T-helper 2 cell treated with Interferon-gamma antibody and Interleukin-4, amounts not matched to agents 5 μg/mL and 100 μg/mL, for 36 hours (primary cell): ENCODE data around the gene FBN2.

ENCODE experiments used
- DNase-seq: peaks from one replicate; pipeline ENCODE4 v3.0.0; 2021; ENCODE audit warnings: low spot score
- H3K27ac Mint-ChIP-seq: one replicate; pipeline ENCODE4 v1.8.0; 2021; ENCODE audit warnings: mild to moderate bottlenecking, mixed read lengths
- H3K27me3 Mint-ChIP-seq: one replicate; pipeline ENCODE4 v1.8.0; 2021; ENCODE audit warnings: low read depth, mixed read lengths
- H3K36me3 Mint-ChIP-seq: one replicate; pipeline ENCODE4 v1.8.0; 2021; ENCODE audit warnings: low read depth, mixed read lengths
- H3K4me1 Mint-ChIP-seq: one replicate; pipeline ENCODE4 v1.8.0; 2021; ENCODE audit warnings: low read depth, mixed read lengths
- H3K4me3 Mint-ChIP-seq: one replicate; pipeline ENCODE4 v1.8.0; 2022; ENCODE audit warnings: mild to moderate bottlenecking, moderate library complexity, mixed read lengths
- H3K9me3 Mint-ChIP-seq: one replicate; pipeline ENCODE4 v1.8.0; 2021; ENCODE audit warnings: mixed read lengths

FBN2 gene

DNA sequence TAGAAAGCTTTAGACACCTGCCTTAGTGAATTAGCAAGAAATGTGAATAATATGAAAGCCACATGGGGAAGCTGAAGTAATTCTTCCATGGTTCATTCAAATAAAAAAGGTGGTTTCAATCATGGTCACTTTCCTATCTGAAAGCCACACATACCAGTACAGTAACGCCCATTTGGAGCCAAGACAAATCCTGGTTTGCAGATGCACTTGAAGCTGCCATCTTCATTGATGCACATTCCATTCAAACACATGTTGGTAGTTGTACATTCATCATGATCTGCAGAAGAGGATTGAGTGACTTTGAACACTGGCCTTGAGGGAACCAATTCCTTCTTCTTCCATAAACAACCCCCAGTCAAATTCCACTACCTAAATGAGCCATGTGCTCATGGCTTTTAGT lies 161.5 kb downstream of the FBN2 start:
- no peak for DNase-seq
- no peaks in the 10 kb centered on the region for H3K27me3 Mint-ChIP-seq
- H3K27ac Mint-ChIP-seq, result no peak overlapping the region
- H3K4me3 Mint-ChIP-seq, result no peak overlapping the region
- no peaks in the 10 kb centered on the region for H3K9me3 Mint-ChIP-seq
- H3K36me3 Mint-ChIP-seq, result no peaks in the 10 kb centered on the region
- H3K4me1 Mint-ChIP-seq, result no peaks in the 10 kb centered on the region

DNA sequence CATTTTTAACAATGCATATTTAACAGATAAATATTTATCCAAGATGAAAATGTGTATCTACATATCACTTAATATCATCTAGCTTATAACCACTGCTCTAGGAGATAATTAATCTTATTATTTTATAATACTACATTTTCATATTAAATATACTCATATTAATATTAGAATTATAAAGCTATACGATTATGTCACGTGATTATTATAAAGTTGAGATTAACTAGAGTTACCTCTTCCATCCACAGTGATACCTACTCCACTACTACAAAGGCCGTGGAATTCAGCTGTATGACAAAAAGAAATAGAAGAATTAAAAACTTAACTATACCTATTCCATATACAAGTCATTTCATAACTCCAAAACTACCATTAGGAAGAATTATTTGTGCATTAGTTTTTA lies 171.9 kb downstream of the FBN2 start:
- Mint-ChIP-seq H3K36me3 (no peaks in the 10 kb centered on the region), H3K4me1 (no peaks in the 10 kb centered on the region), H3K4me3 (no peak overlapping the region), H3K9me3 (no peaks in the 10 kb centered on the region), H3K27ac (no peak overlapping the region), H3K27me3 (no peaks in the 10 kb centered on the region)
- no peak for DNase-seq

DNA sequence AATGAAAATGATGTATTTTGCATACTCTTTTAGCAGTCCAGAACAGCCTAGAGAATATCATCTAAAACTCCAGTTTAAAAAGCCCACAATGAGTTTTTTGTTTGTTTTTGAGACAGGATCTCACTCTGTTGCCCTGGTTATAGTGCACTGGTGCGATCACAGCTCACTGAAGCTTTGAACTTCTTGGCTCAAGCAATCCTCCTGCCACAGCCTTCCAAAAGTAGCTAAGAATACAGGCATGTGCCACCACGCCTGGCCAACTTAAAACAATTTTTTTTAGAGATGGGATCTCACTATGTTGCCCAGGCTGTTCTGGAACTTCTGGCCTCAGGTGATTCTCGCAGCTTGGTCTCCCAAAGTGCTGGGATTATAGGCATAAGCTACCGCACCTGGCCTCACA lies 175.7 kb downstream of the FBN2 start:
- H3K4me3 Mint-ChIP-seq, result no peak overlapping the region
- H3K36me3 Mint-ChIP-seq, result no peaks in the 10 kb centered on the region
- no peaks in the 10 kb centered on the region for H3K4me1 Mint-ChIP-seq
- H3K27me3 Mint-ChIP-seq, result no peaks in the 10 kb centered on the region
- no peak overlapping the region for H3K27ac Mint-ChIP-seq
- DNase-seq, result no peak
- no peaks in the 10 kb centered on the region for H3K9me3 Mint-ChIP-seq

- Mint-ChIP-seq H3K4me3 (no peak overlapping the region), H3K4me1 (no peaks in the 10 kb centered on the region), H3K36me3 (no peaks in the 10 kb centered on the region), H3K27me3 (no peaks in the 10 kb centered on the region), H3K27ac (no peak overlapping the region), H3K9me3 (no peaks in the 10 kb centered on the region)
- DNase-seq, result no peak
Observed at GRCh38 chr5:128358826-128359225, 179.2 kb downstream of the FBN2 start.

GRCh38 chr5:128357226-128357625 lies 180.8 kb downstream of the FBN2 start:
- H3K27ac Mint-ChIP-seq, result no peak overlapping the region
- no peak for DNase-seq
- no peaks in the 10 kb centered on the region for H3K4me1 Mint-ChIP-seq
- no peaks in the 10 kb centered on the region for H3K36me3 Mint-ChIP-seq
- H3K27me3 Mint-ChIP-seq, result no peaks in the 10 kb centered on the region
- H3K9me3 Mint-ChIP-seq, result no peaks in the 10 kb centered on the region
- H3K4me3 Mint-ChIP-seq, result no peak overlapping the region

- no peak for DNase-seq
- Mint-ChIP-seq H3K27me3 (no peaks in the 10 kb centered on the region), H3K27ac (no peak overlapping the region), H3K4me3 (no peak overlapping the region), H3K9me3 (no peaks in the 10 kb centered on the region), H3K4me1 (no peaks in the 10 kb centered on the region), H3K36me3 (no peaks in the 10 kb centered on the region)
Observed at GRCh38 chr5:128355961-128356360, 182.1 kb downstream of the FBN2 start.

DNA sequence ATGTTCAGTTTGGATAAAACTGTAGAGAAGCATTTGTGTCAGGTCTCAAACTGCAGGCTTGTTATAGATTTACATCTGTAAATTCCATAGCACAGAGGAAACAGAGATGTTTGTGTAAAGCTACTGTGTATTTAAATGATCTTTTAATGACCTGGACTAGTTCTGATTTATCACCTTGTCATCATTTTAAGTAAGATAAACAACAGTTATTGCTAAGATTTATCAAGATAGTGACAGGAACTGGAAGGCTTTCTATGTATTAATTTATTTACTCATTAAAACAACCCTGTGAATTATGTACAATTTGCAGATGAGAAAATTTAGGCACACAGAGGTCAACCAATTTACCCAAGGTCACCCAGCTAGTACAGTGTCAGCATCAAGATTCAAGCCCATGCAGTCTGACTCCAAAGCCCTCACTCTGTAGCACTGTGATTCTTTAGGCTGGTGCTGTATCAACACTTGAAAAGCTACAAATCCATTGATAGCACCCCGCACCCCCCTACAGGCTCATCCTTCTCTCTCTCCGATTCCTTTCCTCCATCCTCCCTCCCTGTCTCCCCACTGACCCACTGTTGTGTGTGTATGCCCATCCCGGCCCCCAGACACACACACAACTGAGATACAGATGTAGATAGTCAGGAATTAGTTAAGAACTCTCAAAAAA lies 184.5 kb downstream of the FBN2 start:
- Mint-ChIP-seq H3K36me3 (no peaks in the 10 kb centered on the region), H3K4me1 (no peaks in the 10 kb centered on the region), H3K27ac (no peak overlapping the region), H3K9me3 (no peaks in the 10 kb centered on the region), H3K4me3 (no peak overlapping the region), H3K27me3 (no peaks in the 10 kb centered on the region)
- no peak for DNase-seq

- H3K36me3 Mint-ChIP-seq, result no peaks in the 10 kb centered on the region
- no peaks in the 10 kb centered on the region for H3K9me3 Mint-ChIP-seq
- DNase-seq, result no peak
- no peaks in the 10 kb centered on the region for H3K4me1 Mint-ChIP-seq
- no peak overlapping the region for H3K4me3 Mint-ChIP-seq
- no peak overlapping the region for H3K27ac Mint-ChIP-seq
- no peaks in the 10 kb centered on the region for H3K27me3 Mint-ChIP-seq
Observed at GRCh38 chr5:128350705-128351104, 187.3 kb downstream of the FBN2 start.

DNA sequence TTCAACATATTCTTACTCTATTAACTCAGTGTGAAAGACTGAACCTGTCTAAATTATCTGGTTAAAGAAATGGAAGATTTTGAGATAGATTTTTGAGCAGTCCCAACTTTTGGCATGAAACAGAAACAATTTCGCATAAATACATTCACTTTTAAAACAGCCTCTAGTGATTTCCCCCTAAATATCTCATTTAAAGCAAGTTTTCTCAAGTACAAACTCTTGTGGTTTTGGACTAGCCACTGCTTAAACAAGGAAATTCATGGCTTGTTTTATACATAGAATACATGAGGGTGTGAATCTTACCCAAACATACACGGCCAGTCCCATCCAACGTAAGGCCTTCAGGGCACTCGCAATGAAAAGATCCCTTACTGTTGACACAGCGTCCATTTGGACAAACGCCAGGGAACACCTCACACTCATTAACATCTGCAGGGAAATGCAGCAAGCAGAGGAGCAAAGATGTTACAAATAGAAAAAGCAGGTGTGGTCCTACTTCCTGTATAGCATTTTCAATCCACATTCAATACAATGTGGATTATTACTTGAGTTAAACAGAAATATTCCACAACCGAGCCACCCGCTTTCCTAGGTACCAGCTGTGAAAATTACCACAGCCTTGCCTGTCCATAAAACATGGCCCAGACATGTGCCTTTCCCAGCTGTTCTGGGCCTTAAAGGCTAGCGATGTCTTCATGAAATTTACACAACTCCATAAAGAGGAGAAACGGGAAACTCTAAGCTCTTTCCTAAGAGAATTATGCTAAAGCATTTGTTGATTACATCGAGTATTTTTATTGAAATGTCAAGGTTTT lies 188.8 kb downstream of the FBN2 start:
- no peak for DNase-seq
- Mint-ChIP-seq H3K4me3 (no peak overlapping the region), H3K4me1 (no peaks in the 10 kb centered on the region), H3K27ac (no peak overlapping the region), H3K27me3 (no peaks in the 10 kb centered on the region), H3K9me3 (no peaks in the 10 kb centered on the region), H3K36me3 (no peaks in the 10 kb centered on the region)

GRCh38 chr5:128346038-128346437 lies 192.0 kb downstream of the FBN2 start:
- Mint-ChIP-seq H3K4me3 (no peak overlapping the region), H3K4me1 (no peaks in the 10 kb centered on the region), H3K9me3 (no peaks in the 10 kb centered on the region), H3K27me3 (no peaks in the 10 kb centered on the region), H3K27ac (no peak overlapping the region), H3K36me3 (no peaks in the 10 kb centered on the region)
- no peak for DNase-seq

DNA sequence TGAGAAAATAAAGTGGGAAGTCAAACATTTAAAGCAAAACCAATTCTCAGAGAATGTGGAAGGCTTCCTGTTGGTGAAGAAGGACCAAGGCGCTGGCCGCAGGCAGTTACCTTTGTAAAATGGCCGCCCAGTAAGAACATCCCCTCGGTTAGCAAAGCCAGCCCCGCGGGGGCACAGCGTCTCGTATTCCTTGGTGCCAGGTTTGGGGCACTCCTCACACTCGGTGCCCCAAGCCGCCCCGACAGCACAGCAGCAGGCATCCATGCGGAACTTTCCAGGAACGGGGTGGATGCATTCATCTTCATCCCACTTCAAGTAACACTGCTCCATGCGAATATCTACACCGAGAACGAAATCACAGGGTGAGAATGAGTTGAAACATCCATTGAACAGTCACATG lies 192.8 kb downstream of the FBN2 start:
- Mint-ChIP-seq H3K27ac (no peak overlapping the region), H3K9me3 (no peaks in the 10 kb centered on the region), H3K27me3 (no peaks in the 10 kb centered on the region), H3K4me3 (no peak overlapping the region), H3K4me1 (no peaks in the 10 kb centered on the region), H3K36me3 (no peaks in the 10 kb centered on the region)
- no peak for DNase-seq

- Mint-ChIP-seq H3K27me3 (no peaks in the 10 kb centered on the region), H3K27ac (no peak overlapping the region), H3K9me3 (no peaks in the 10 kb centered on the region), H3K4me1 (no peaks in the 10 kb centered on the region), H3K36me3 (no peaks in the 10 kb centered on the region), H3K4me3 (no peak overlapping the region)
- no peak for DNase-seq
Observed at GRCh38 chr5:128343168-128343567, 194.9 kb downstream of the FBN2 start.

DNA sequence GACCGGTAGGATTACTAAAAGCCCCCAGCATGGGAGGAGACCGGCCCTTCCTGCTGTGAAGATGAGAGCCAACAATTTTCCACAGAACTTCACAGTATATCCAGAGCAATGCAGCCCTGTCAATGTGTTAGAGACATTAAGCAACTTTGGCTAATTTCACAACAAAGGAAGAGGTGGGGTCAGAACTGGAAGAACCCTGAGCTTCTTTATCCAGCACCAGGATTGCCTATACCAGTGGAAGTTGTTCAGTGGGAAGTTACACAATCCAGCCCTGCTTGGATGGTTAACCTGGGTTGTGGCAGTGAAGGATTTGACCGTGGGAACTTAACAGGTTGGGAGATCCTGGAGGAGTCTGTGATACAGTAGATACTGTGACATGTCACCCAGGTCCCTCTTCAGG lies 197.0 kb downstream of the FBN2 start:
- no peak overlapping the region for H3K27ac Mint-ChIP-seq
- H3K4me3 Mint-ChIP-seq, result no peak overlapping the region
- H3K4me1 Mint-ChIP-seq, result no peaks in the 10 kb centered on the region
- no peaks in the 10 kb centered on the region for H3K9me3 Mint-ChIP-seq
- H3K27me3 Mint-ChIP-seq, result no peaks in the 10 kb centered on the region
- H3K36me3 Mint-ChIP-seq, result no peaks in the 10 kb centered on the region
- DNase-seq, result no peak

DNA sequence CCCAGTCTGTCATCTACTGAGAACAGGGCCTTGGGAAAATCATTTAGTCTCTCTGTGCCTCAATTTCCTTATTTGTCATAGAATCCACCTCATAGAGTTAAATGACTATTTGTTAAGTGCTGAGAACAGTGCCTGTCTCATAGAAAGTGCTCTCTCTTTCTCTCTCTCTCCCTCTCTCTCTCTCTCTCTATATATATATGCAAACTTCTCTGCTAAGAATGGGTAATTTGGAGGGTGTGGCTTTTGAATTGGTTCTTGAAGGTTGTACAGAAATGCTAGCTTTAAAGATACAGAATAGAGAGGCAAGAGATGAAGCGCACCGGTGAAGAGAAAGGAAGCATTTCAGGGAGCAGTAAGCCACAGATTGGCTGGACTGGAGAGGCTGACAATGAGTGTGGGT lies 197.4 kb downstream of the FBN2 start:
- Mint-ChIP-seq H3K9me3 (no peaks in the 10 kb centered on the region), H3K27ac (no peak overlapping the region), H3K4me3 (no peak overlapping the region)

GRCh38 chr5:128339585-128339984 lies 198.5 kb downstream of the FBN2 start:
- no peak for DNase-seq
- no peaks in the 10 kb centered on the region for H3K4me1 Mint-ChIP-seq
- H3K27me3 Mint-ChIP-seq, result no peaks in the 10 kb centered on the region
- no peaks in the 10 kb centered on the region for H3K9me3 Mint-ChIP-seq
- no peaks in the 10 kb centered on the region for H3K36me3 Mint-ChIP-seq
- no peak overlapping the region for H3K4me3 Mint-ChIP-seq
- H3K27ac Mint-ChIP-seq, result no peak overlapping the region

More for the DNA sequence above, 197.4 kb downstream of the FBN2 start:
- H3K4me1 Mint-ChIP-seq, result no peaks in the 10 kb centered on the region
- no peaks in the 10 kb centered on the region for H3K36me3 Mint-ChIP-seq
- H3K27me3 Mint-ChIP-seq, result no peaks in the 10 kb centered on the region
- no peak for DNase-seq
